Transverse colon (tissue), 4 donors: Measurements from ENCODE around the gene JUND. TPM values are rescaled to one million over a fixed set of nuclear protein-coding genes. Genes with fewer than 3 reads are reported as not detected.

ENCODE experiments used
- DNase-seq: peaks from one replicate; pipeline ENCODE4 v3.0.0-alpha.2; 2019
- H3K27ac ChIP-seq, 4 donors: fragments of 200-600 bp; sonication (generic); 2 replicates each; pipeline ENCODE4 v1.5.1; 2016 to 2018; ENCODE audit warnings: inconsistent platforms in 4 of 4
- H3K27me3 ChIP-seq: fragments of 200-600 bp; sonication (generic); 2 replicates; pipeline ENCODE4 v1.5.1; 2017; ENCODE audit warnings: inconsistent platforms
- H3K36me3 ChIP-seq, 4 donors: fragments of 200-600 bp; sonication (generic); 2 replicates each; pipeline ENCODE4 v1.5.1; 2017 to 2019; ENCODE audit warnings: inconsistent platforms in 4 of 4
- H3K4me1 ChIP-seq, 4 donors: fragments of 200-600 bp; sonication (generic); 2 replicates each; pipeline ENCODE4 v1.5.1; 2017 to 2020; ENCODE audit warnings: inconsistent platforms in 4 of 4
- H3K4me3 ChIP-seq, 4 donors: fragments of 200-600 bp; sonication (generic); 1 replicate in 1 of 4; 2 replicates in 3 of 4; pipeline versions ENCODE4 v1.5.1 to v1.6.1; 2017 to 2019; ENCODE audit warnings: inconsistent platforms in 4 of 4
- H3K9me3 ChIP-seq, 2 donors: fragments of 200-600 bp; sonication (generic); 2 replicates each; pipeline ENCODE4 v1.5.1; 2017 to 2019; ENCODE audit warnings: inconsistent platforms in 2 of 2
- CTCF ChIP-seq, 5 experiments: fragments of 200-600 bp in 3 of 5; fragments of 450-650 bp in 2 of 5; sonication (generic) in 3 of 5; IDR thresholded peaks; 1 replicate in 2 of 5; 2 replicates in 3 of 5; pipeline ENCODE4 v1.5.1; 2016 to 2017; ENCODE audit warnings: antibody characterized with exemption in 5 of 5, inconsistent platforms in 3 of 5, mild to moderate bottlenecking in 2 of 5, moderate library complexity in 1 of 5
- EP300 ChIP-seq: sonication (generic); formaldehyde crosslinking; IDR thresholded peaks from one replicate; pipeline ENCODE4 v1.6.1; 2017; ENCODE audit warnings: antibody characterized with exemption, low read depth
- POLR2A ChIP-seq: fragments of 450-650 bp; IDR thresholded peaks from one replicate; pipeline ENCODE4 v1.6.1; 2016; ENCODE audit warnings: antibody characterized with exemption, mild to moderate bottlenecking, moderate library complexity
- POLR2AphosphoS5 ChIP-seq, 3 donors: sonication (generic); formaldehyde crosslinking; IDR thresholded peaks; one replicate each; pipeline ENCODE4 v1.6.1; 2016; ENCODE audit warnings: antibody characterized with exemption in 3 of 3
- WGBS, 2 donors: methylation state at CpG; one replicate each; pipeline ENCODE4 v1.1.5; 2018; ENCODE audit warnings: low coverage in 1 of 2; 5-methylcytosine and 5-hydroxymethylcytosine counted together
- in situ Hi-C, 4 donors: fragments of 200-750 bp; cut with MboI; loops; one replicate each; pipeline versions ENCODE4 v1.15.0 to v1.15.1; 2017; ENCODE audit warnings: low sequenced_read_pairs in 3 of 4, low pct_ligation_motif_present in 1 of 4, low pct_unique_long_range_greater_than_20kb in 1 of 4
- intact Hi-C: fragments of 100-400 bp; cut with DNase I; formaldehyde crosslinking; loops from one replicate; pipeline ENCODE4 v1.15.1; 2023; ENCODE audit warnings: low total_unique reads
- total RNA-seq, 4 donors: library from RNA; depleted of rRNA; stranded (reverse); fragments of >200 nt; gene quantifications; one replicate each; pipeline ENCODE4 v1.1.0, GENCODE V29; 2016

The JUND gene
- total RNA-seq, 4 donors from 2014 or later, result 714 to 2,423 (median 1,288) TPM

GRCh38 chr19:18291019-18291524 lies 9.7 kb upstream of the JUND start:
- 25 to 44% methylated on average over 2 to 20 of the region's 21 CpGs for WGBS, 2 donors
- DNase-seq, result no peak

GRCh38 chr19:18290302-18291018 lies 9.0 kb upstream of the JUND start:
- Histone ChIP-seq H3K9me3 (no peaks in the 10 kb centered on the region), H3K27ac (peak overlapping the region; percentile 95 to 99 (median 96)), H3K27me3 (no peaks in the 10 kb centered on the region), H3K36me3 (no peaks in the 10 kb centered on the region), H3K4me3 (no peak overlapping the region), H3K4me1 (peaks cover 10 to 39% (median 30%) of the 10 kb centered on the region in 4 donors)
- 32 to 44% methylated on average over 3 to 14 of the region's 14 CpGs for WGBS, 2 donors
- peak; percentile 62 for DNase-seq
- intact Hi-C loops, result no loop called here
- in situ Hi-C loops, result no loop called here
- TF ChIP-seq POLR2AphosphoS5 (IDR thresholded peaks at IDR 0.05) (no peak), EP300 (no peak), CTCF (IDR thresholded peaks at IDR 0.05) (no peak), POLR2A (no peak)

More at GRCh38 chr19:18291019-18291524, 9.7 kb upstream of the JUND start:
- H3K9me3 ChIP-seq, result no peaks in the 10 kb centered on the region
- in situ Hi-C loops, result no loop called here
- intact Hi-C loops, result no loop called here
- H3K36me3 ChIP-seq, result no peaks in the 10 kb centered on the region
- H3K27me3 ChIP-seq, result no peaks in the 10 kb centered on the region
- peak overlapping the region; percentile 95 to 99 (median 96) for H3K27ac ChIP-seq
- TF ChIP-seq CTCF (IDR thresholded peaks at IDR 0.05), result peak in 1 of 5 experiments; percentile 11
- no peak for TF ChIP-seq POLR2A
- peak overlapping the region; percentile 40 to 79 (median 54) for H3K4me3 ChIP-seq
- peaks cover 10 to 39% (median 30%) of the 10 kb centered on the region in 4 donors for H3K4me1 ChIP-seq

- DNase-seq, result no peak
- no peaks in the 10 kb centered on the region for H3K36me3 ChIP-seq
- no peaks in the 10 kb centered on the region for H3K27me3 ChIP-seq
- peaks cover 10 to 43% (median 30%) of the 10 kb centered on the region in 4 donors for H3K4me1 ChIP-seq
- H3K4me3 ChIP-seq, result no peak overlapping the region
- peak overlapping the region; percentile 95 to 99 (median 96) for H3K27ac ChIP-seq
- TF ChIP-seq CTCF (IDR thresholded peaks at IDR 0.05) (no peak), EP300 (no peak), POLR2AphosphoS5 (IDR thresholded peaks at IDR 0.05) (no peak), POLR2A (no peak)
- in situ Hi-C loops (no loop called here), intact Hi-C loops (no loop called here)
- 58 to 78% methylated on average over 8 to 12 of the region's 12 CpGs for WGBS, 2 donors
- no peaks in the 10 kb centered on the region for H3K9me3 ChIP-seq
These were observed 8.3 kb upstream of the JUND start for GRCh38 chr19:18289471-18290301.
